ENCODE measurements around the gene CADM4. TPM values are rescaled to one million over a fixed set of nuclear protein-coding genes. Genes with fewer than 3 reads are reported as not detected.

CADM4 gene
- total and polyA plus RNA-seq, 4 donors = 5.9 to 12.2 (median 7.5) TPM

DNA sequence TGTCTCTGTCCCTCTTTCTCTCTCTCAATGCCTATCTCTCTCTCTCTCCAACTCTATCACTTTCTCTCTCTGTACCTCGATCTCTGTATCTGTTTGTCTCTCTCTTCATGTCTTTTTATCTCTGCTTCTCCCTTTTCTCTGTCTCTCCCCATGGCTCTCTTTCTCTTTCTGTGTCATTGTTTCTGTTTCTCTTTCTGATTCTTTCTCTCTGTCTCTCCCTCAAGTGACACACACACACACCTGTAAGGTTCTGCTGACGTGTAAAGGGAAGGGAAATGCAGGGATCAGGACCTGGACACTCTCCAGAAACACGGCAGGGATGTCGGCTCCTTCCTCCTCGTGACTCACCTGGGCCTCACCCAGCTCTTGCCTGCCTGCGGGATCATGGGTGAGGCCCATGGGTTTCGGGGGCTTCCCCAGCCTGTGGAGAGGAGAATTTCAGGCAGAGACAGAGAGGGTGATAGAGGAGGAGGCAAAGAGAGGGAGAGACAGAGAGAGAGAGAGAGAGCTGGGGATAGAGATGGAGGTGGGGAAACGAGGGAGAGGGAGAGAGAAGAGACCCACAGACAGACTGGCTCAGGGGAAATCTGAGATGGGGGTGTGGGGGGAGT, 35.7 kb upstream of the CADM4 start:
- TF ChIP-seq, protein P1, sequence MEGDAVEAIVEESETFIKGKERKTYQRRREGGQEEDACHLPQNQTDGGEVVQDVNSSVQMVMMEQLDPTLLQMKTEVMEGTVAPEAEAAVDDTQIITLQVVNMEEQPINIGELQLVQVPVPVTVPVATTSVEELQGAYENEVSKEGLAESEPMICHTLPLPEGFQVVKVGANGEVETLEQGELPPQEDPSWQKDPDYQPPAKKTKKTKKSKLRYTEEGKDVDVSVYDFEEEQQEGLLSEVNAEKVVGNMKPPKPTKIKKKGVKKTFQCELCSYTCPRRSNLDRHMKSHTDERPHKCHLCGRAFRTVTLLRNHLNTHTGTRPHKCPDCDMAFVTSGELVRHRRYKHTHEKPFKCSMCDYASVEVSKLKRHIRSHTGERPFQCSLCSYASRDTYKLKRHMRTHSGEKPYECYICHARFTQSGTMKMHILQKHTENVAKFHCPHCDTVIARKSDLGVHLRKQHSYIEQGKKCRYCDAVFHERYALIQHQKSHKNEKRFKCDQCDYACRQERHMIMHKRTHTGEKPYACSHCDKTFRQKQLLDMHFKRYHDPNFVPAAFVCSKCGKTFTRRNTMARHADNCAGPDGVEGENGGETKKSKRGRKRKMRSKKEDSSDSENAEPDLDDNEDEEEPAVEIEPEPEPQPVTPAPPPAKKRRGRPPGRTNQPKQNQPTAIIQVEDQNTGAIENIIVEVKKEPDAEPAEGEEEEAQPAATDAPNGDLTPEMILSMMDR (IDR thresholded peaks at IDR 0.05; ENCODE audit: control extremely low read depth, extremely low read depth) = no peak
- Histone ChIP-seq H3K4me1 (ENCODE audit: control insufficient read depth in 5 of 5, insufficient read depth in 5 of 5, low read length in 5 of 5) (no peaks in the 10 kb centered on the region), H3K9ac (ENCODE audit: insufficient read depth in 1 of 2, low read length in 2 of 2) (no peak overlapping the region), H3K4me3 (no peak overlapping the region), H3K27me3 (ENCODE audit: control insufficient read depth in 3 of 3, insufficient read depth in 3 of 3, low read length in 2 of 3) (peaks cover 0 to 4% (median 0%) of the 10 kb centered on the region in 3 donors), H3K36me3 (ENCODE audit: control insufficient read depth in 4 of 4, insufficient read depth in 4 of 4, low read length in 4 of 4) (no peaks in the 10 kb centered on the region), H3K27ac (ENCODE audit: low read depth in 1 of 2, low read length in 1 of 2) (peak overlapping the region in 1 of 2 donors; percentile 20), H3K9me3 (ENCODE audit: control insufficient read depth in 4 of 4, insufficient read depth in 3 of 4, low read length in 3 of 4) (no peaks in the 10 kb centered on the region)
- no peak for DNase-seq
- ATAC-seq (ENCODE audit: insufficient read depth, low FRiP score) = peak; percentile 32
- 29 to 34% methylated on average over 8 of the region's 8 CpGs for WGBS, 2 donors

DNA sequence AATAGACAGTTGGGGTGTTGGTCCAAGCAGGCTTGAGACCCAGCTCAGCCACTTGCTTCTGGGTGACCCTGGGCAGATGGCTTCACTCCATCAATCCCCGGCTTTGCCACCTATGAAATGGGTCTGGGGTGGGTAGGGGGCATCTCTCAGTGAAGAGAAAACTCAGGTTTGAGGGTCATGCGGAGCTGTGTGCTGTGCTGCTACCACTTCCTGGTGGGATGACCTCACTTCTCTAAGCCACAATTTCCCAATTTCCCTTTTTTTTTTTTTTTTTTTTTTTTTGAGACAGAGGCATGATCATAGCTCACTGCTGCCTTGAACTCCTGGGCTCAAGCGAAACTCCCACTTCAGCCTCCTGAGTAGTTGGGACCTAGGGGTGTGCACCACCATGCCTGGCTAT, 34.9 kb upstream of the CADM4 start:
- Histone ChIP-seq H3K36me3 (ENCODE audit: control insufficient read depth in 4 of 4, insufficient read depth in 4 of 4, low read length in 4 of 4) (no peaks in the 10 kb centered on the region), H3K27ac (ENCODE audit: low read depth in 1 of 2, low read length in 1 of 2) (peak overlapping the region in 1 of 2 donors; percentile 89), H3K4me3 (no peak overlapping the region), H3K4me1 (ENCODE audit: control insufficient read depth in 5 of 5, insufficient read depth in 5 of 5, low read length in 5 of 5) (peaks cover 0 to 7% (median 0%) of the 10 kb centered on the region in 5 donors), H3K9ac (ENCODE audit: insufficient read depth in 1 of 2, low read length in 2 of 2) (no peak overlapping the region), H3K27me3 (ENCODE audit: control insufficient read depth in 3 of 3, insufficient read depth in 3 of 3, low read length in 2 of 3) (peaks cover 0 to 4% (median 0%) of the 10 kb centered on the region in 3 donors), H3K9me3 (ENCODE audit: control insufficient read depth in 4 of 4, insufficient read depth in 3 of 4, low read length in 3 of 4) (no peaks in the 10 kb centered on the region)
- WGBS, 2 donors = 41 to 69% methylated on average over 3 of the region's 3 CpGs
- no peak for DNase-seq
- TF ChIP-seq, protein P1 (IDR thresholded peaks at IDR 0.05; ENCODE audit: control extremely low read depth, extremely low read depth) = no peak
- ATAC-seq (ENCODE audit: insufficient read depth, low FRiP score) = no peak

DNA sequence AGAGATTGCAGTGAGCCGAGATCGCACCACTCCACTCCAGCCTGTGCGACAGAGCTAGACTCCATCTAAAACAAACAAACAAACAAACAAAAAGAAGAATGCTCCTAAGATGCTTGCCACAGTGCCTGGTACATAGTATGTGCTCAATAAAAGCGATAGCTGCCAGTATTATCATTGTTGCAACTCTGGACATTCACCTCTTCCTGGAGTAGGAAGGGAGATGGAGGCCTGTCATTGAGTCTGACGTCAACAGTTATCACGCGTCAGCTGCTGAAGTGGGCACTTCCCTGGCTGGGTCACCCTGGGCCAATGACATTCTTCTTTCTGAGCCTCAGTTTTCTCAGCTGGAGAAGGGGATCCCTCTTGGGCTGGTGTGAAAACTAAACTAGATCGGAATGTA, 34.5 kb upstream of the CADM4 start:
- ATAC-seq (ENCODE audit: insufficient read depth, low FRiP score) (no peak), DNase-seq (no peak)
- no peak overlapping the region for H3K4me3 ChIP-seq
- TF ChIP-seq, protein P1 (IDR thresholded peaks at IDR 0.05; ENCODE audit: control extremely low read depth, extremely low read depth) = no peak
- WGBS, 2 donors = 58 to 79% methylated on average over 8 of the region's 8 CpGs
- H3K27me3 ChIP-seq (ENCODE audit: control insufficient read depth in 3 of 3, insufficient read depth in 3 of 3, low read length in 2 of 3) = peaks cover 0 to 4% (median 0%) of the 10 kb centered on the region in 3 donors
- H3K4me1 ChIP-seq (ENCODE audit: control insufficient read depth in 5 of 5, insufficient read depth in 5 of 5, low read length in 5 of 5) = peaks cover 0 to 11% (median 0%) of the 10 kb centered on the region in 5 donors
- no peaks in the 10 kb centered on the region for H3K9me3 ChIP-seq (ENCODE audit: control insufficient read depth in 4 of 4, insufficient read depth in 3 of 4, low read length in 3 of 4)
- H3K36me3 ChIP-seq (ENCODE audit: control insufficient read depth in 4 of 4, insufficient read depth in 4 of 4, low read length in 4 of 4) = no peaks in the 10 kb centered on the region
- no peak overlapping the region for H3K9ac ChIP-seq (ENCODE audit: insufficient read depth in 1 of 2, low read length in 2 of 2)
- H3K27ac ChIP-seq (ENCODE audit: low read depth in 1 of 2, low read length in 1 of 2) = peak overlapping the region in 1 of 2 donors; percentile 89
